Psoas muscle (tissue), 8 donors: ENCODE results near the gene ABT1. TPM values are rescaled to one million over a fixed set of nuclear protein-coding genes. Genes with fewer than 3 reads are reported as not detected.
A peak's percentile ranks its signal among the peaks of the same experiment; 100 is the strongest.

Experiments used
- ATAC-seq, 4 donors: fragments of 200-7000 bp; cut with Tn5 transposase; one replicate each; pipeline ENCODE4 v1.9.1; 2020; ENCODE audit warnings: moderate library complexity in 3 of 4, mild to moderate bottlenecking in 2 of 4
- DNase-seq, 2 donors: peaks; one replicate each; pipeline ENCODE4 v3.0.0-alpha.2; 2020
- H3K27ac ChIP-seq: fragments of 200-600 bp; one replicate; pipeline ENCODE4 v1.8.0; 2022
- H3K27me3 ChIP-seq, 3 donors: fragments of 200-600 bp in 1 of 3; one replicate each; pipeline versions ENCODE4 v1.6.1 to v1.8.0; 2013 to 2022; ENCODE audit warnings: low read length in 2 of 3, mild to moderate bottlenecking in 2 of 3, moderate library complexity in 1 of 3; ENCODE audit not compliant: insufficient read depth in 3 of 3
- H3K36me3 ChIP-seq, 2 donors: fragments of 200-600 bp in 1 of 2; one replicate each; pipeline versions ENCODE4 v1.6.1 to v1.8.0; 2013 to 2022; ENCODE audit warnings: low read depth in 1 of 2, mild to moderate bottlenecking in 1 of 2, moderate library complexity in 1 of 2; ENCODE audit not compliant: insufficient read depth in 1 of 2
- H3K4me1 ChIP-seq: fragments of 200-600 bp; one replicate; pipeline ENCODE4 v1.8.0; 2022
- H3K4me3 ChIP-seq: fragments of 200-600 bp; one replicate; pipeline ENCODE4 v1.8.0; 2022; ENCODE audit warnings: mild to moderate bottlenecking
- H3K9me3 ChIP-seq: fragments of 200-600 bp; one replicate; pipeline ENCODE4 v1.8.0; 2022
- WGBS, 3 donors: extraction: QIAGEN DNeasy Blood & Tissue Kit; methylation state at CpG; one replicate each; pipeline versions ENCODE4 v1.1.6 to v1.1.7; 2013; 5-methylcytosine and 5-hydroxymethylcytosine counted together
- intact Hi-C, 2 donors: fragments of 100-400 bp; cut with DNase I; formaldehyde crosslinking; loops; one replicate each; pipeline versions ENCODE4 v1.11.0 to v1.14.2; 2022
- polyA plus RNA-seq, 3 donors: library from polyadenylated mRNA; stranded (reverse); fragments of 200-250 nt; gene quantifications; one replicate each; pipeline ENCODE4 v1.2.3, GENCODE V29; 2013
- total RNA-seq, 4 donors: library from RNA; stranded (reverse); fragmentation: NEBNext Ultra II Directional in 2 of 4; extraction: Animal tissue kit (Norgen Biotek cat#: 25700) in 2 of 4; gene quantifications; one replicate each; pipeline versions ENCODE4 v1.2.1 to v1.2.4, GENCODE V29; 2021 to 2023
- TF ChIP-seq, protein P1 (sequence below): fragments of 200-600 bp; IDR thresholded peaks from one replicate; pipeline ENCODE4 v1.8.0; 2022; ENCODE audit warnings: antibody characterized with exemption
- donor health status: healthy with polysubstance abuse.
- donor health status: DM: no; HTN: no; CAD: no; lungs with moderate emphysema.
- donor health status: Bipolar disorder and iron deficiency.
- donor health status: healthy.
- donor health status: DM: yes; HTN: yes; CAD: no.
- donor health status: DM: no; HTN: no; CAD: no.
- donor health status: DM: no; HTN: no; CAD: no.
- donor health status: DM: yes; HTN: yes; CAD: no.

The ABT1 gene
- total and polyA plus RNA-seq, 7 donors: 6.2 to 18.4 (median 10.3) TPM

DNA sequence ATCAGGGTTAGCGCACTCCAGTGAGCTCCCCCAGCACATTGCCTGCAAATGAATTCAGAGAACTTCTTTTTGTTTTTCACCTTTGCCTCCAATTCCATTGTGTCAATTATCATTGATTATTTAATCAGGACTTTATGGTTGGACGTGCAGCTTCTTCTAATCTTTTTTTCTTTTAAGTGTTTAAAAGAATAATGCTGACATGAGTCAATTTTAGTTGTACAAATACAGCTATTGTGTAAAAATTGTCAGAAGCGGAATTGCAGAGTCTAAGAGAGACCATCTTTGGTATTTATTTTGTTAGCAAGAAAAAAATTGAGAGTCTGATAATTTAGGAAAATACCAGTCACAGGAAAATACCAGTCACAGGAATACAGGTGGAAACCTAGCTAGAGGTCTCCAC, 5.5 kb downstream of the ABT1 start:
- no peaks in the 10 kb centered on the region for H3K9me3 ChIP-seq
- WGBS, 3 donors: 87 to 90% (median 88%) methylated on average over 3 of the region's 3 CpGs

DNA sequence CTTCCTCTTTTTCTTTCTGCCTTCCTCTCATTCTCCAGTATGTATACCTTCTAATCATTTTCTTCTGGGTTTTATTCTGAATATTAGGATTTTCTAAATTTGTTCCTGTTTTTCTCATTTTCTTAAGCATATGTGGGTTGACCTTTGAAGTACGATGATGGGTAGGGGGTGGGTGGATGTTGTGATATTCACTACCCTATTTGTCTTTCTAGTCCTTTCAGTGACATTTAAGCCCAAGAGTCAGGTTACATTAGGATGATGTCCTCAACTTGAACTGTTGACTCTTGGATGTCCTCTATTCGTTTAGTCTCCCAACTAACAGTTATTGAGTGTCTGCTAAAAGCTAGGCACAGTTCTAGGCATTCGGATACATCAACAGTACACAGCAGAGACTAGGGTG, 7.3 kb downstream of the ABT1 start:
- Histone ChIP-seq H3K27me3 (no peaks in the 10 kb centered on the region), H3K4me3 (no peak overlapping the region), H3K36me3 (peaks cover 0 to 13% of the 10 kb centered on the region in 2 donors), H3K27ac (no peak overlapping the region), H3K9me3 (no peaks in the 10 kb centered on the region), H3K4me1 (no peaks in the 10 kb centered on the region)
- no peak for ATAC-seq
- 63 to 66% (median 66%) methylated on average over 3 of the region's 3 CpGs for WGBS, 3 donors
- intact Hi-C loops: no loop called here
- TF ChIP-seq, protein P1, sequence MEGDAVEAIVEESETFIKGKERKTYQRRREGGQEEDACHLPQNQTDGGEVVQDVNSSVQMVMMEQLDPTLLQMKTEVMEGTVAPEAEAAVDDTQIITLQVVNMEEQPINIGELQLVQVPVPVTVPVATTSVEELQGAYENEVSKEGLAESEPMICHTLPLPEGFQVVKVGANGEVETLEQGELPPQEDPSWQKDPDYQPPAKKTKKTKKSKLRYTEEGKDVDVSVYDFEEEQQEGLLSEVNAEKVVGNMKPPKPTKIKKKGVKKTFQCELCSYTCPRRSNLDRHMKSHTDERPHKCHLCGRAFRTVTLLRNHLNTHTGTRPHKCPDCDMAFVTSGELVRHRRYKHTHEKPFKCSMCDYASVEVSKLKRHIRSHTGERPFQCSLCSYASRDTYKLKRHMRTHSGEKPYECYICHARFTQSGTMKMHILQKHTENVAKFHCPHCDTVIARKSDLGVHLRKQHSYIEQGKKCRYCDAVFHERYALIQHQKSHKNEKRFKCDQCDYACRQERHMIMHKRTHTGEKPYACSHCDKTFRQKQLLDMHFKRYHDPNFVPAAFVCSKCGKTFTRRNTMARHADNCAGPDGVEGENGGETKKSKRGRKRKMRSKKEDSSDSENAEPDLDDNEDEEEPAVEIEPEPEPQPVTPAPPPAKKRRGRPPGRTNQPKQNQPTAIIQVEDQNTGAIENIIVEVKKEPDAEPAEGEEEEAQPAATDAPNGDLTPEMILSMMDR: no peak
- no peak for DNase-seq

More for the DNA sequence above, 5.5 kb downstream of the ABT1 start:
- intact Hi-C loops: no loop called here
- H3K4me1 ChIP-seq: peaks cover 7% of the 10 kb centered on the region
- no peak overlapping the region for H3K4me3 ChIP-seq
- TF ChIP-seq, protein P1: no peak
- peaks cover 7 to 25% of the 10 kb centered on the region in 2 donors for H3K36me3 ChIP-seq
- no peak for DNase-seq
- H3K27me3 ChIP-seq: no peaks in the 10 kb centered on the region
- H3K27ac ChIP-seq: no peak overlapping the region
- no peak for ATAC-seq

DNA sequence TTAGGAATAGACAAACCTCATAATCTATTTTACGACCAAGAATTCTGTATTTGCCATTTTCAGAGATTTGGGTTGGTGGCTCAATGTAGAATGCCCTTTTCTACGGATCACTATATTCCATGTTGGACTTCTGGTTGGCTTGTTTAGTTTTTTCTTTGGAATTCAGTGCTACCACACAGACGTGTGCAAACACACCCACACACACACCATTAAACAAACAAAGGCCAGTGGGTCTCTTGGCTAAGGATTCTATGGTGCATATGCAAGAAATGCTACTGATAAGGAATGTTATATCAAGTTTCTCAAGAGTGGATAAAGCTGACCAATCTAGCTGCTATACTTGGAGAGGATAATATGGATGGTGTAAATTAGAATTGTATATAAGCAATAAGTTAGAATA, 8.0 kb downstream of the ABT1 start:
- Histone ChIP-seq H3K27ac (no peak overlapping the region), H3K4me1 (no peaks in the 10 kb centered on the region), H3K27me3 (no peaks in the 10 kb centered on the region), H3K4me3 (no peak overlapping the region), H3K36me3 (peaks cover 0 to 5% of the 10 kb centered on the region in 2 donors), H3K9me3 (no peaks in the 10 kb centered on the region)
- WGBS, 3 donors: 71 to 74% (median 74%) methylated on average over 3 of the region's 3 CpGs
- intact Hi-C loops: loop anchor here in 1 of 2 donors (5.0 kb wide), 1 partner anchor 478 kb away; no protein-coding TSS in a partner anchor
- TF ChIP-seq, protein P1: no peak
- ATAC-seq (no peak), DNase-seq (no peak)

DNA sequence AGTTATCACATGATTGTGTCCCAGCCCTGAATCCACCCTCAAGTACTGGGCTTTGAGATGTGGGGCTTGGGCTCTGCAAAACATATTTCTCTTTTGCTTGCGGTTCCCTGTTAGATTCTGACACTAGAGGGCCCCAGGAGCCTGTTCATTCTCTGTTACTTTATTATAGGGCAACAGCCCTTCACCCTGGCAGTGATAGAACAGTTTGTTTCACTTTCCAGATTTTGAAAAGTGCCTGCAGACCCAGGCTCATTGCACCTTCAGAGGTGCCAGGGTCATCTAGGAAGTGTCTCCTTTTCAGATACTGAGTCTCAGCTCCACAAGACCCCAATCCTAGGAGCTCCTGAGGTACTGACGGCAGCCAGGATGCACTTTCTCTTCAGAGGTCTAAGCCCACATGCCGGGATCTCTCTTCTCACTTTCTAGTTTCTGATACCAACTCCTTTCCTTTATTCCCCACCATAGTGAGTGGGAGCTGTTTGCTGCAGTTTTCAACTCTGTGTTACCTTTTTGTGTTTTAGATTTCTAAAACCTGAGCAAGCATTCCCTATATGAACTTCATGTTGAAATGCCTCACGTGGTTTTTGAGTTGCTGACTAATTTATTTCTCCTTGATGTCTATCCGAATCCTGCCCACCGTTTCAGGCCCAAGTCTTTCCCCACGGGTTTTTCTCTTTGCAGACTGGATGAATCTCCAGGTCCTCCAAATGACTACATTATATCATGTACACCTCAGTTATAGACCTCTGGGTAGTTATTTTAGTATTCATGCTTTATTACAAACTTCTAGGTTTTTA, 10.9 kb downstream of the ABT1 start:
- Histone ChIP-seq H3K36me3 (no peaks in the 10 kb centered on the region), H3K27ac (no peak overlapping the region), H3K4me3 (peak overlapping the region; percentile 36), H3K4me1 (no peaks in the 10 kb centered on the region), H3K9me3 (no peaks in the 10 kb centered on the region), H3K27me3 (no peaks in the 10 kb centered on the region)
- DNase-seq (no peak), ATAC-seq (peak in 3 of 4 donors; percentile 47 to 74 (median 71))
- WGBS, 3 donors: 53 to 57% (median 56%) methylated on average over 7 of the region's 7 CpGs
- intact Hi-C loops: loop anchor here (2.0 to 5.0 kb wide), 2 partner anchors 471 to 475 kb away; no protein-coding TSS in a partner anchor
- TF ChIP-seq, protein P1: peak; percentile 58
